Tongue (tissue), 2 donors: ENCODE measurements around the gene FAM107A. TPM values are rescaled to one million over a fixed set of nuclear protein-coding genes. Genes with fewer than 3 reads are reported as not detected.

Source experiments
- DNase-seq: peaks from one replicate; pipeline ENCODE4 v3.0.0-alpha.2; 2015
- total RNA-seq: library from RNA; depleted of rRNA; stranded (reverse); fragments of >200 nt; gene quantifications from one replicate; pipeline ENCODE4 v1.2.3, GENCODE V29; 2014

The FAM107A gene
- total RNA-seq, 1 donor from 2014 or later = 1.7 TPM

DNA sequence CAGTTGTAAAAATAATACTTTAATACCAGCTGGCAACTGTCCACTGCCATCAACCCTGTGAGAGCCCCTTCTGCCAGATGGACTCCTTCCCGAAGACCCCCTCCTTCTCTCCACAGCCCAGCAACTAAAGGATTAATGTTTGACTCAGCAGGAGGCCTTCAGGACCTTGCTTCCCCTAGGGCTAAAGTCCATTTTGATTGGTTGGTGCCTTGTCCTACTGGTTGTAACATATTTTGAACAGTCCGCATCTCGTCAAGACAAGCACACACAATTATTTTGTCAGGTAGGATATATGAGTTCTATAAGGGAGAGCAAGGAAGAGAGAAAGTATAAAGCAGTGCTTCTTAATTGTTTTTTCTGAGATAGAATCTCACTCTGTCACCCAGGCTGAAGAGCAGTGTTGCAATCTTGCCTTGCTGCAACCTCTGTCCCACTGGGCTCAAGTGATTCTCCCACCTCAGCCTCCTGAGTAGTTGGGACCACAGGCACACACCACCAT, 58.9 kb downstream of the FAM107A start:
- DNase-seq = peak; percentile 67

DNA sequence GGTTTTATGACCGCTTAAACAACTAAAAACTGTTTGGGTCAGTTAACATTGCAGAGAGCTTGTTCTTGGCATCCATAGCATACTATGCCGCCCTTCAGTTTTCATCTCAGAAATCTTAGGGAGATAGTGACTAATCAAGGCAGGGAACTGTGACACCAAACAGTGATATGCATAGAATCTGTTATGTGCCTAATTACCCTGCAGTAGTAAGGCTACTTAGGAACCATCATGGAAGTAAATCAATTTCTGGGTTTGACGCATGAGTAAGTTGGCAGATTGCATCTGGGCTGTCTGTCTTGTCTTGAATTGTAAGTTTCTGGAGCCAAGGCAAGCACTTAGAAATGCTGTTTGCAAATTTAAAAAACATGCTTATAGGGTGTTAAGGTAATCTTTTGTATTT, 62.8 kb downstream of the FAM107A start:
- no peak for DNase-seq

Other genes starting within 250 kb of the FAM107A start
- 27.8 TPM for gene PXK, start 244.5 kb downstream of the FAM107A start, total RNA-seq
- 226 TPM for gene PDHB, start 143.6 kb downstream of the FAM107A start, total RNA-seq
- gene KCTD6, start 85.3 kb downstream of the FAM107A start, total RNA-seq = 13.3 TPM
- gene ACOX2, start 40.2 kb downstream of the FAM107A start, total RNA-seq = 12.6 TPM
- 14.9 TPM for gene FAM3D, start 89.4 kb upstream of the FAM107A start, total RNA-seq